Measurements from ENCODE around the gene HS6ST2. TPM values are rescaled to one million over a fixed set of nuclear protein-coding genes. Genes with fewer than 3 reads are reported as not detected.
A peak's percentile ranks its signal among the peaks of the same experiment; 100 is the strongest.
"Not testable (repeated sequence)": the region's sequence is repeated elsewhere in the genome, so short reads cannot be mapped to it uniquely, and the experiment has no call there.

The HS6ST2 gene
- not detected in 2 replicates for total RNA-seq (2014; rRNA removed; shearing (Covaris generic))

DNA sequence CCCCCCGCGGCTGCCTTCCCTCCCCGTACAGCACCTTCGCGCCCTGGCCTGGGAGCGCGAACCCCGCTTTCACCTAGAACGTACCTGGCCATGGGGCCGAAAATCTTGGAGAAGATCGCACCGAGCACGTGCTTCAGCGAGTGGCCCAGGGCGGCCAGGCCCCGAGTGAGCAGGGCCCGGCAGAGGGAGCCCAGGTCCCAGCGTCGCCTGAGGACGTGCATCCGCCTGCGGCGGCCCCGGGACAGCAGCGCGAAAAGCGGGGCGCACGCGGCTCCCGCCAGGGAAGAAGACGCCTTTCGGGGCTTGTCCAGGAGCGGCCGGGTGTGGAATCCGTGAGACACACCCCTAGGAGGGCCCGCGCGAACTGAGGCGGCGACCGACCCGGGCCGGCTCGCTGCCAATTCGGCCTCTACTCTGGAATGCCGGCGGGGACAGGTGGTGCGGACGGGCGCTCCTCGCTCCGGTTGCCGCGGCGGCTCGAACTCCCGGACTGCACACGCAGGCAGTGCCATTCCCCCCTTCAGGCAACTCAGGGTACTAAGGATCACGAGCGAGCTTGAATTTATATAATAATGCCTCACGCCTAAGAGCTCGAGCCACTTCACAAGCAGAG lies at the start of gene HS6ST2:
Gene HS6ST2, minus strand, starts transcription at position 539 of the 613 bp plus-strand sequence.
- peaks cover 27% of the 10 kb centered on the region for H3K27me3 ChIP-seq (replicated peaks)
- H3K9me3 ChIP-seq (replicated peaks): no peaks in the 10 kb centered on the region
- H3K4me1 ChIP-seq (replicated peaks): peaks cover 6% of the 10 kb centered on the region; the same call in 1 of the 2 replicates
- no peak for DNase-seq (ENCODE audit: low read depth in 1 of 2, low spot score in 2 of 2)
- no peak within 1 kb of the TSS for H3K27ac ChIP-seq
- no peaks in the 10 kb centered on the region for H3K36me3 ChIP-seq
- H3K4me3 ChIP-seq: no peak within 1 kb of the TSS

DNA sequence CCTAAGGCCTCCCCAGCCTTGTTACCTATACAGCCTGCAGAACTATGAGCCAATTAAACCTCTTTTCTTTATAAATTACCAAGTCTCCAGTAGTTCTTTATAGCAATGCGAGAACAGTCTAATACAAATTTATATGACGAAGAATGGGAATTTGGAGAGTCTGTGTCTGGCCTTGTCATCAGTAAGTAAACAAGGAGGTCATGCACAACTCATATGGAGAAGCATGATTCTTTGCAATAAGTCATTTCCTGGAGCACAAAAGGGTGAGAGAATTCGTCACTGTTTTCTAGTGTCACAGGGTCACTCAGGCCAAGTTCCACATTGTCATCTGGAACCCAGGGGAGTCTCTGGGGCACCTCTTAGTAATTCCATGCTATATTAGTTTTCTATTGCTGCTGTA lies 49.0 kb upstream of the HS6ST2 start:
- H3K4me3 ChIP-seq: no peak overlapping the region
- H3K4me1 ChIP-seq (replicated peaks): no peaks in the 10 kb centered on the region
- H3K27me3 ChIP-seq (replicated peaks): no peaks in the 10 kb centered on the region
- H3K27ac ChIP-seq: no peak overlapping the region
- H3K9me3 ChIP-seq (replicated peaks): no peaks in the 10 kb centered on the region
- H3K36me3 ChIP-seq: no peaks in the 10 kb centered on the region
- DNase-seq (ENCODE audit: low read depth in 1 of 2, low spot score in 2 of 2): no peak

DNA sequence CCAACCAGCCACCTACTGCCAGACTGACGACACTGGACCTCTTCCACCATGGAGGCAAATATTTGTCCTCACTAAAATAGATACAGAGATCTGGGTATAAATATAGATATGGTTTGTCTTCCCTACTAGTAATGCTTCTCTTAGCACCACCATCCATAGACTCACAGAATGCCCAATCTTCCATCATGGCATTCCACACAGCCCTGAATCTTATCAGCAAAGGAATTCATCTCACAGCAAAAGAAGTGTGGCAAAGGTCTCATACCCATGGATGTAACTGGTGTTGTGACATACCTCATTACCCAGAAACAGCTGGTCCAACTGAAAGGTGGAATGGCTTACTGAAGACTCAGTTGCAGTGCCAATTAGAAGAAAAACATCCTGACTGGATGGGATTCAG lies 47.2 kb upstream of the HS6ST2 start:
- no peaks in the 10 kb centered on the region for H3K9me3 ChIP-seq (replicated peaks)
- H3K27me3 ChIP-seq (replicated peaks): no peaks in the 10 kb centered on the region
- H3K36me3 ChIP-seq: no peaks in the 10 kb centered on the region
- no peak for DNase-seq (ENCODE audit: low read depth in 1 of 2, low spot score in 2 of 2)
- no peak overlapping the region for H3K27ac ChIP-seq
- H3K4me1 ChIP-seq (replicated peaks): no peaks in the 10 kb centered on the region
- H3K4me3 ChIP-seq: no peak overlapping the region

DNA sequence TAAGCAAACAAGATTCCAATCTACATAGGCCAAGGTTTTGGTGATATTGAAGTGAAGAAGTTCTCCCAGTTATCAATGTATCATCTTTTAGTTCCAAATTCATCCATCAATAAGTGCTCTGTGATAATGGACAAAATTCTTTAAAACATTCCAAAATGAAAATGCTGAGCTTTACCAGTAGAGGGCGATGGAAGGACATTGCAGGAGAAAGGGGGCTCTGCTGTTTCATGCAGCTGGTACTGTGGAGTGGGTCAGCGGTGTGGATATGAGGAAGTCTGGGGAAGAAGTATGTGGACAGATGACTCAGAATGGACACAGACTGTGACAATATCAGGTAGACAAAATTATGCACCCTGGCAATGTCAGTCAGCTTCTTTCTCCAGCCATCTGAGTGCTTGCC lies 46.6 kb upstream of the HS6ST2 start:
- peak in 1 of 2 experiments; percentile 4 for DNase-seq (ENCODE audit: low read depth in 1 of 2, low spot score in 2 of 2)
- Histone ChIP-seq H3K4me1 (replicated peaks) (no peaks in the 10 kb centered on the region), H3K27me3 (replicated peaks) (no peaks in the 10 kb centered on the region), H3K27ac (no peak overlapping the region), H3K36me3 (no peaks in the 10 kb centered on the region), H3K4me3 (no peak overlapping the region), H3K9me3 (replicated peaks) (no peaks in the 10 kb centered on the region)

DNA sequence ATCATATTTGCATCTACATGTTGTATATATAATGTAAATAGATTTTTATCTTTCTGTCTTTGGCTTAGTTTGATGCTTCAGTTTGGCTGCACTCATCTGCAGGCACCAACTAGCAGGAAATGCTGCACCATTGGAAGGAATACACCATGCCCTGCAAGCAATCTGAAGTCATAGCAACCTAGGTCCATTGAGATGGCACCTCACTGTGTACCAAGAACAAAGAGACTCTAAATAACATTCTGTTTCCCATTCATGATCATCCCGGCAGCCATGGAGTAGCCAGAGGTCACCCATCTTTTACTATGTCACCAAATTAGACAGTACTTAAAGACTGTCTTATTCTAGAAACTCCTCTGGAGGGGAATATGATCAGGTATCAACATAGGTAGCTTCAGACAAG lies 40.8 kb upstream of the HS6ST2 start:
- no peak overlapping the region for H3K4me3 ChIP-seq
- no peak for DNase-seq (ENCODE audit: low read depth in 1 of 2, low spot score in 2 of 2)
- H3K36me3 ChIP-seq: no peaks in the 10 kb centered on the region
- H3K9me3 ChIP-seq (replicated peaks): no peaks in the 10 kb centered on the region
- H3K27ac ChIP-seq: no peak overlapping the region
- no peaks in the 10 kb centered on the region for H3K4me1 ChIP-seq (replicated peaks)
- H3K27me3 ChIP-seq (replicated peaks): no peaks in the 10 kb centered on the region

DNA sequence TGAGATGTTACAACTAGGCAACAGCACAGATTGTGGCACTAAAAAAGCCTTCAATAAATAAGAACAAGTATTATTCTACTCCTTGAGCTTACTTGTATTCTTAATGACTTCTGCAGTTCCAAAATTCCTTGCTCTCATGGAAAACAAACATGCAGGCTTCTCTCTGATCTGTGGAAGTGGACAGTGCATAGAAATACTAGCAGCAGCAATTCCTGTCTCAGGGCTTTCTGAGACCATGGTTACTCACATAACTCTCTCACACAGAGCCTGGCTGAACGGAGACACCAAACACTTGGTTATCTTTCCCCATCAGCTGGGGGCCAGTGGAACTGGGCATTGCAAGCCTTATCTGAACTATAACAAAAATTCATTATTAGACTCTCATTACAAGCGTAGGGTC lies 32.4 kb upstream of the HS6ST2 start:
- Histone ChIP-seq H3K27me3 (replicated peaks) (no peaks in the 10 kb centered on the region), H3K4me3 (no peak overlapping the region), H3K4me1 (replicated peaks) (no peaks in the 10 kb centered on the region), H3K36me3 (no peaks in the 10 kb centered on the region), H3K27ac (no peak overlapping the region), H3K9me3 (replicated peaks) (no peaks in the 10 kb centered on the region)
- no peak for DNase-seq (ENCODE audit: low read depth in 1 of 2, low spot score in 2 of 2)

DNA sequence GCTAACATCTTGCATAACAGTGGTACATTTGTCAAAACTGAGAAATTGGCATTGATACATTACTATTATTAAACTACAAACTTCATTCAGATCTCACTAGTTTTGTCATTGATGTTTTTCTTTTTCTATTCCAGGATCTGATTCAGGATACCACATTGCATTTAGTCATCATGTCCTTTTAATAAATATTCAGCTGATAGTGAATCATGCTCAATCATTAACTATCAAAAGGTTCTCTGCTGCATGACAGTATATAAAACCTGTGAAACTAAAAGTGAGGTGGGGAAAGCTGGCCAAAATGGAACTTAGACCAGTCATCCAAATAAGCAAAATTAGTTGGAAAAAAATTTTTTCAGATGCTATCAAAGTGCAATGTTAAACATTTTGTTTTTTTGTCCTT lies 28.1 kb upstream of the HS6ST2 start:
- Histone ChIP-seq H3K4me1 (replicated peaks) (no peaks in the 10 kb centered on the region), H3K36me3 (no peaks in the 10 kb centered on the region), H3K27ac (no peak overlapping the region), H3K9me3 (replicated peaks) (no peaks in the 10 kb centered on the region), H3K27me3 (replicated peaks) (no peaks in the 10 kb centered on the region), H3K4me3 (no peak overlapping the region)
- no peak for DNase-seq (ENCODE audit: low read depth in 1 of 2, low spot score in 2 of 2)

DNA sequence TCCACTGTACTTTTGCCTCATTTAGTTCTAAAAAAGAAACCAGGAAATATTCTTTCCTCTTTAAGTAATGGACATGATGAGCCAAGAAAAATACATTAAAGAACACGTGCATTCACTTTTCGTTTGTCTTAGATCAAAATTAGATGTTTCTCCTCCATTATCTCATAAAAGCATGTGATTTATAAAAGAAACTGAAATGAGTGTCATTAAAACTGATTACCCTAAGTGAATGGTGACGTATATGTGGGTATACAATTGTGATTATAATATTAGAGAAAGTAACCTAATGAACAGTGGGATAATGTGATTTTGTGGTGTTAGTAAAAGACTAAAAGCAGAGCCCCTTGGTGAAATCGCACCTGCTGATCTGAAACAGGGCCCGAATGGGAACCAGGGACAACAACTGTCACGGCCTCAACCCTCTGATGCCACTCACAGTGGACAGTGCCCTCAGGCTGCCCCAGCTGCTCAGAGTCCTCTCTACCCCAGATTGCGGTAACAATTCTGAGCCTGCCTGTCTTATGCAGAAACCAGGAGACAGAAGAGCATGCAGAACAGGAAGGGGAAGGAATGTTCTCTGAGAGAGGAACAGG lies 25.7 kb upstream of the HS6ST2 start:
- no peak for DNase-seq (ENCODE audit: low read depth in 1 of 2, low spot score in 2 of 2)

DNA sequence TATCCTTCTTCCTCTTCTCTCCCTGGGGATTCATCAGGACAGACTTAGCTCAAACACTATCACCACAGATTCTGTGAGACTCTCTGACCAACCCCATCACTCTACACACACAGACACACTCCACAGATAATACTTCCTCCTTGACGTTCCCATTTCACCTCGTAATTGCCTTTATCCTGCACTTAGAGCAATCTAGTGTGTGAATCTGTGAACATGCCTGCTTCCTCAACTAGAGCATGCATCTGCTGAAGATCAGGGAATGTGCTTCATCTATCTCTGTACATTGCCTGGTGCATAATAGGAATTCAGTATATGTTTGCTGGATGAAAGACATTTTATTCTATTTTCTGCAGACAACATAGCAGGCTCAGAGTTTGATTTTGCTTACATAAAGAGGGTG lies 25.1 kb upstream of the HS6ST2 start:
- no peak overlapping the region for H3K27ac ChIP-seq
- no peaks in the 10 kb centered on the region for H3K36me3 ChIP-seq
- DNase-seq (ENCODE audit: low read depth in 1 of 2, low spot score in 2 of 2): no peak
- no peaks in the 10 kb centered on the region for H3K4me1 ChIP-seq (replicated peaks)
- H3K4me3 ChIP-seq: no peak overlapping the region
- H3K9me3 ChIP-seq (replicated peaks): no peaks in the 10 kb centered on the region
- no peaks in the 10 kb centered on the region for H3K27me3 ChIP-seq (replicated peaks)

More for the DNA sequence above, 25.7 kb upstream of the HS6ST2 start:
- Histone ChIP-seq H3K4me1 (replicated peaks) (no peaks in the 10 kb centered on the region), H3K27ac (no peak overlapping the region), H3K4me3 (no peak overlapping the region), H3K9me3 (replicated peaks) (no peaks in the 10 kb centered on the region), H3K36me3 (no peaks in the 10 kb centered on the region), H3K27me3 (replicated peaks) (no peaks in the 10 kb centered on the region)

DNA sequence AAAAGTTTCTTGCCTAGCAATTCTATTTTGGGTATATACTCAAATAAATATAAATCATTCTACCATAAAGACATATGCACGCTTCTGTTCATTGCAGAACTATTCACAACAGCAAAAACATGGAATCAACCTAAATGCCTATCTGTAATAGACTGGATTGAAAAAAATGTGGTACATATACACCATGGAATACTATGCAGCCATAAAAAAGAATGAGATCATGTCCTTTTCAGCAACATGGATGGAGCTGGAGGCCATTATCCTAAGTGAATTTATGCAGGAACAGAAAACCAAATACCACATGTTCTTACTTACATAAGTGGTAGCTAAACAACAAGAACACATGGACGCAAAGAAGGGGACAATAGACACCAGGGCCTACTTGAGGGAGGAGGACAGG lies 21.6 kb upstream of the HS6ST2 start:
- not testable (repeated sequence) for H3K9me3 ChIP-seq (replicated peaks); H3K4me3 ChIP-seq; DNase-seq (ENCODE audit: low read depth in 1 of 2, low spot score in 2 of 2); H3K27ac ChIP-seq; H3K27me3 ChIP-seq (replicated peaks); H3K4me1 ChIP-seq (replicated peaks); H3K36me3 ChIP-seq

DNA sequence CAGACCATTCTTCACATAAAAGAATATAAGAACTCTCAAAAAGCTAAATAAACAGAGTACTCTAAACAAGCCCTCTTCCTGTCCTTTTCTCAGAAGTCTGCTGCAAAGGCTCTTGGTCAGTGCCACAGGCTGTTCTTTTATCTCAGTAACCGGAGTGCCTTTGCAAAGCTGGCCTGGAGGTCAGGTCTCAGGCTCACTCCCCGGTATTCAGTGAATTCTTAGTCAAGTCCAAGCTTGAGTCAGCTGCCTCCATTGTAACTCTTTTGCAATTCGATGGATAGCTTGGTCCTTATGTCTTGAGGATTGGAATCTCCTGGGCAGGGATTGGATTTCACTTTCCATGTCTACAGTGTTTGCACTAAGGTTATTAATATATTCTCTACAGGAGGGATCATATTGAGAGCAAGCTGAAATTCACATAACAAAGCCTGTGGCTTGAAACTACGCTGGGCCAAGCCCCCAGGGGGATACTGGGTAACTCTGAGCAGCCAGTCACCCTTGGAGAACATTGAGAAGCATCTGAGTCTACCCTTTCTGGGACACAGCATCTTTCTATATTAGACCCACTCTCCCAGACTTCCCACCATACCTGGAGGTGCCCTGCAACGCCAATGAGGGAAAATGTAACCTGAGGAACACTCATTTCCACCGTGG lies 10.0 kb upstream of the HS6ST2 start:
- H3K27me3 ChIP-seq (replicated peaks): no peaks in the 10 kb centered on the region

DNA sequence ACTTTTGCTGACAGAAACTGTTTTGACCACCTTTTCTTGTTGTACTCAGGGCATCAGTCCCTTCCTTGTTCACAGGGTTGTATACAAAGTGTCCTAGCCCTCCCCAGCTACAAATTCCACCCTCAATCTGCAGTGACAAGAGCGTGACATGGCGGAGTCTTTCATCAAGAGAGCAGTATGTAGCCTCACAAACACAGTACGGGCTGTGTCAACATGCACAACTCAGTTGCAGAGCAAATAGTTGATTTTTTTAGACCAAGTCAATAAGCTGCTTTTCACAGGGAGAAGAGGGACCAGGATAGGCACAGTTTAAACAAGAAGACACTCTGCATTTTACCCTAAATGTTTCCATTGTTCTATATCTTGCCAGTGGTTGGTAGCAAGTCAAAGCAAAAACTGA lies 8.6 kb upstream of the HS6ST2 start:
- DNase-seq (ENCODE audit: low read depth in 1 of 2, low spot score in 2 of 2): no peak
- Histone ChIP-seq H3K27me3 (replicated peaks) (no peaks in the 10 kb centered on the region), H3K9me3 (replicated peaks) (no peaks in the 10 kb centered on the region), H3K36me3 (no peaks in the 10 kb centered on the region), H3K4me3 (no peak overlapping the region), H3K27ac (no peak overlapping the region), H3K4me1 (replicated peaks) (no peaks in the 10 kb centered on the region)

More for the DNA sequence above, 10.0 kb upstream of the HS6ST2 start:
- Histone ChIP-seq H3K36me3 (no peaks in the 10 kb centered on the region), H3K4me3 (no peak overlapping the region), H3K27ac (no peak overlapping the region), H3K9me3 (replicated peaks) (no peaks in the 10 kb centered on the region), H3K4me1 (replicated peaks) (no peaks in the 10 kb centered on the region)
- DNase-seq (ENCODE audit: low read depth in 1 of 2, low spot score in 2 of 2): no peak

DNA sequence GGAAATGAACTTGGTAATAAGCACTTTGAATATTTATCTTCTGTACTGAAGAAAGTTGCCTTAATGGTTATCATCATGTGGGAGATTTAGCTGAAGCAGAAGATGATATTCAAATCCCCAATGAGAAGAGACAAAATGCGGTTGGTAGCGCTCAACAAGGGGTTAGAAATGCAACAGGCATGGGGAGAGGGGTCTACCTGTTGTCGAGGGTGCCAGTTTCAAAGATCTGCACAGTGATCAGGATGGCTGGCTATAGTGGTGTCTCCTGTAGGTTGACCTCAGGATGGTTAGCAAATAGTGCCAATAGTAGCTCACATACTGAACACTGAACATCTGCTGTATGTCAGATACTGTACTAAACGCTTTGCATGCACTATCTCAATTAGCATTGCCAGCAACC lies 7.0 kb upstream of the HS6ST2 start:
- DNase-seq (ENCODE audit: low read depth in 1 of 2, low spot score in 2 of 2): no peak
- no peaks in the 10 kb centered on the region for H3K36me3 ChIP-seq
- no peak overlapping the region for H3K4me3 ChIP-seq
- H3K27ac ChIP-seq: no peak overlapping the region
- no peaks in the 10 kb centered on the region for H3K9me3 ChIP-seq (replicated peaks)
- H3K27me3 ChIP-seq (replicated peaks): no peaks in the 10 kb centered on the region
- H3K4me1 ChIP-seq (replicated peaks): no peaks in the 10 kb centered on the region

DNA sequence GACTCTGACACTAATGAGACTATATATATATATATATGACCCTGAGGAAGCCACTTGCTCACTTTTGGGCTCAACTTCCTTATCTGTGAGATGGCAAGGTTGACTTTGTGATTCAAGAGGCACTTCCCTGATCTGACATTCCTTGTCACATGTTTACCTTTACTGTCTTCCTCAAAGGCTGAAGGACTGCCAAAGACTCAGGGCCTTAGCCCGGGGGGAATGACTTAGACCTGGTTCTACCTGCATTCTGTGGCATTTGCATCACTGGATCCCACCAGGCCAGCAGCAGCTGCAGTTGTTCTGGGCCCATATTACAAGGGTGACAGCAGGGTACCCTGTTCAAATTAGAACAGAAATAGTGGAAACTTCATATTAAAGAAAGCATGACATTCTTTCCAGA lies 3.1 kb upstream of the HS6ST2 start:
- Histone ChIP-seq H3K4me3 (no peak overlapping the region), H3K4me1 (replicated peaks) (peaks cover 4% of the 10 kb centered on the region; the same call in 1 of the 2 replicates), H3K27ac (no peak overlapping the region), H3K9me3 (replicated peaks) (no peaks in the 10 kb centered on the region), H3K27me3 (replicated peaks) (peaks cover 21% of the 10 kb centered on the region), H3K36me3 (no peaks in the 10 kb centered on the region)
- DNase-seq (ENCODE audit: low read depth in 1 of 2, low spot score in 2 of 2): no peak
